Osteocyte (in vitro differentiated cells): ENCODE measurements around the gene DVL3. TPM values are rescaled to one million over a fixed set of nuclear protein-coding genes. Genes with fewer than 3 reads are reported as not detected.

Experiments
- DNase-seq: peaks from one replicate; pipeline ENCODE4 v3.0.0; 2021; ENCODE audit warnings: mixed read lengths; ENCODE audit not compliant: unreplicated experiment; ENCODE audit errors: extremely low spot score
- H3K27ac Mint-ChIP-seq: one replicate; pipeline ENCODE4 v1.8.0; 2021; ENCODE audit warnings: mild to moderate bottlenecking, mixed read lengths; ENCODE audit not compliant: unreplicated experiment
- H3K27me3 Mint-ChIP-seq: one replicate; pipeline ENCODE4 v1.8.0; 2021; ENCODE audit warnings: mixed read lengths; ENCODE audit not compliant: unreplicated experiment
- H3K36me3 Mint-ChIP-seq: one replicate; pipeline ENCODE4 v1.8.0; 2021; ENCODE audit warnings: mixed read lengths; ENCODE audit not compliant: unreplicated experiment
- H3K4me1 Mint-ChIP-seq: one replicate; pipeline ENCODE4 v1.8.0; 2021; ENCODE audit warnings: mixed read lengths; ENCODE audit not compliant: unreplicated experiment
- H3K4me3 Mint-ChIP-seq: one replicate; pipeline ENCODE4 v1.8.0; 2021; ENCODE audit warnings: mild to moderate bottlenecking, moderate library complexity, mixed read lengths; ENCODE audit not compliant: unreplicated experiment
- H3K9me3 Mint-ChIP-seq: one replicate; pipeline ENCODE4 v1.8.0; 2021; ENCODE audit warnings: mixed read lengths; ENCODE audit not compliant: unreplicated experiment
- CTCF ChIP-seq: fragments of 200-600 bp; sonication (generic); IDR thresholded peaks from 2 replicates; pipeline ENCODE4 v1.5.0; 2021; ENCODE audit warnings: antibody characterized with exemption, mild to moderate bottlenecking, moderate library complexity
- total RNA-seq: library from RNA; stranded (reverse); gene quantifications from 2 replicates; pipeline ENCODE4 v1.2.1, GENCODE V29; 2021

DVL3 gene
- total RNA-seq, 1 donor from 2014 or later: 121 TPM

DNA sequence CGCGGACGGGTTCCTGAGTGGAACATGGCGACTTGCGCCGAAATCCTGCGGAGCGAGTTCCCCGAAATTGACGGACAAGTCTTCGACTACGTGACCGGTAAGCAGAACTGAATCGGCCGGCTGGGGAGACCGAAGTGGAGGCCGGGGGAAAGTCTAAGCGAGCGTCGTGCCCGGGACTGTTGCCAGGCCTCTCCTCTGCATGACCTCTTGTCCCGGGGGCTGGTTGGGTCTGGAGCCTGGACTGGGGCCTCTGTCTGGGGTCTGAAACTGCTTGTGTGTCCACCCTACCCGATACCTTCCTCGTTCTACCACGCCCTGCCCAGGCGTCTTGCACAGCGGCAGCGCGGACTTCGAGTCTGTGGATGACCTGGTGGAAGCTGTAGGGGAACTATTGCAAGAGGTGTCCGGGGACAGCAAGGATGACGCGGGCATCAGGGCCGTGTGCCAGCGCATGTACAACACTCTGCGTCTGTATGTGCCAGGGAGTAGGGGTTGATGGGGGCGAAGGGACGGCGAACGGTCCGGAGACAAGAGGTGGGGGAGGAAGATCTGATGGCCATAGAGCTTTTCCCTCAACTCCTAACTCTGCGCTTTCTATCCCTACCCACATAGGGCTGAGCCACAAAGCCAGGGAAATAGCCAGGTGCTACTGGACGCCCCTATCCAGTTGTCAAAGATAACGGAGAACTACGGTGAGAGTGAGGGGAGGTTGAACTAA, 31.2 kb downstream of the DVL3 start, which contains the start of gene ABCF3:
Gene ABCF3, plus strand, starts transcription at position 16 of the 718 bp plus-strand sequence. Its CDS starts 9 bp downstream, at position 25.
- Mint-ChIP-seq H3K27ac (peak within 1 kb of the TSS; percentile 98), H3K4me3 (peak within 1 kb of the TSS; percentile 98), H3K4me1 (peaks cover 30% of the 10 kb centered on the region), H3K36me3 (peaks cover 34% of the 10 kb centered on the region), H3K27me3 (no peaks in the 10 kb centered on the region), H3K9me3 (no peaks in the 10 kb centered on the region)
- no peak for TF ChIP-seq CTCF
- no peak for DNase-seq

- Mint-ChIP-seq H3K9me3 (no peaks in the 10 kb centered on the region), H3K27me3 (no peaks in the 10 kb centered on the region), H3K27ac (peak overlapping the region; percentile 94), H3K4me3 (peak overlapping the region; percentile 98), H3K36me3 (peaks cover 30% of the 10 kb centered on the region), H3K4me1 (peaks cover 30% of the 10 kb centered on the region)
- TF ChIP-seq CTCF: no peak
- DNase-seq: no peak
Measured at GRCh38 chr3:184186902-184187207, 31.7 kb downstream of the DVL3 start.

DNA sequence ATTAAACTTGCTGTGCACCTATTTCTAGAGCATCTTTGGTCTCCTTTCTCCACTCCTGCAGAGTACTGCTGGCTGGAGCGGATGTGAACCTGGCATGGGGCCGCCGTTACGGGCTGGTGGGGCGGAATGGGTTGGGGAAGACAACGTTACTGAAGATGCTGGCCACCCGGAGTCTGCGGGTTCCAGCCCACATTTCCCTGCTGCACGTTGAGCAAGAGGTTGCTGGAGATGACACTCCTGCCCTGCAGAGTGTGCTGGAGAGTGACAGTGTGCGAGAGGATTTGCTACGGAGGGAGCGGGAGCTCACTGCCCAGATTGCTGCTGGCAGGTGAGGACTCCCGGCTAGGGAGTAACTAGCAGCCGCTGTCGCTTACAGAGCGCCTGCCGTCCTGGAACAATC, 32.9 kb downstream of the DVL3 start:
- H3K27me3 Mint-ChIP-seq: no peaks in the 10 kb centered on the region
- no peak overlapping the region for H3K27ac Mint-ChIP-seq
- H3K4me3 Mint-ChIP-seq: no peak overlapping the region
- no peak for DNase-seq
- H3K9me3 Mint-ChIP-seq: no peaks in the 10 kb centered on the region
- TF ChIP-seq CTCF: no peak
- H3K36me3 Mint-ChIP-seq: peaks cover 34% of the 10 kb centered on the region
- peaks cover 30% of the 10 kb centered on the region for H3K4me1 Mint-ChIP-seq

DNA sequence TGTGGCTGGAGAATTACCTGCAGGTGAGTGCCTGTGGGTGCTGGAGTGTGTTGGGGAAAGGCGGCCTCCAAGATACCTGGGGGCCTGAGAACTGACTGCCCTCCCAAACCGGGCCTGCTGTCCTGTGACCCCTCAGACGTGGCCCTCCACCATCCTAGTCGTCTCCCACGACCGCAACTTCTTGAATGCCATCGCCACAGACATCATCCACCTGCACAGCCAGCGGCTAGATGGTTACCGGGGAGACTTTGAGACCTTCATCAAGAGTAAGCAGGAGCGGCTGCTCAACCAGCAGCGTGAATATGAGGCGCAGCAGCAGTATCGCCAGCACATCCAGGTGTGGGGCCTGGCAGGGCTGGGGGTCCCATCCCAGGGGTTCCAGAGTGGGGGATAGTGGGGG, 34.2 kb downstream of the DVL3 start:
- H3K4me1 Mint-ChIP-seq: peaks cover 27% of the 10 kb centered on the region
- H3K9me3 Mint-ChIP-seq: no peaks in the 10 kb centered on the region
- no peak for DNase-seq
- H3K36me3 Mint-ChIP-seq: peaks cover 35% of the 10 kb centered on the region
- H3K4me3 Mint-ChIP-seq: no peak overlapping the region
- no peak overlapping the region for H3K27ac Mint-ChIP-seq
- no peaks in the 10 kb centered on the region for H3K27me3 Mint-ChIP-seq
- TF ChIP-seq CTCF: no peak

DNA sequence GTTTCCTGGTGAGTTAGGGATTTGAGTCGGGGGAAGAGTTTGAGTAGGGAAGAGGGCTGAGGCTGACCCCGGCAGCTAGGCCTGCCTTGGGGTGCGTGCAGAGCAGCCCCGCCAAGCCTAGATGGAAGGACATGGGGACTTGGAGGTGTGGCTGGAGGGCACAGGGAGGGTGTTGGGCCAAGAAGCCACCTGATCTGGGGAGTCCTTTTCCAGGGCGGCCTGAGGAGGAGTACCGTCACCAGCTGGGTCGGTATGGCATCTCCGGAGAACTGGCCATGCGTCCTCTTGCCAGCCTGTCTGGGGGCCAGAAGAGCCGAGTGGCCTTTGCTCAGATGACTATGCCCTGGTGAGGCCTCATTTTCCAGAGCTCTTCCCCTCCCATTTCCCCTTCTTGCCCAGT, 37.7 kb downstream of the DVL3 start:
- TF ChIP-seq CTCF: no peak
- Mint-ChIP-seq H3K27me3 (no peaks in the 10 kb centered on the region), H3K36me3 (peaks cover 47% of the 10 kb centered on the region)

More for the DNA sequence above, 37.7 kb downstream of the DVL3 start:
- no peak for DNase-seq
- Mint-ChIP-seq H3K4me3 (no peak overlapping the region), H3K9me3 (no peaks in the 10 kb centered on the region), H3K27ac (no peak overlapping the region), H3K4me1 (peaks cover 3% of the 10 kb centered on the region)
